ENCODE data around the gene CAMK1G.

DNA sequence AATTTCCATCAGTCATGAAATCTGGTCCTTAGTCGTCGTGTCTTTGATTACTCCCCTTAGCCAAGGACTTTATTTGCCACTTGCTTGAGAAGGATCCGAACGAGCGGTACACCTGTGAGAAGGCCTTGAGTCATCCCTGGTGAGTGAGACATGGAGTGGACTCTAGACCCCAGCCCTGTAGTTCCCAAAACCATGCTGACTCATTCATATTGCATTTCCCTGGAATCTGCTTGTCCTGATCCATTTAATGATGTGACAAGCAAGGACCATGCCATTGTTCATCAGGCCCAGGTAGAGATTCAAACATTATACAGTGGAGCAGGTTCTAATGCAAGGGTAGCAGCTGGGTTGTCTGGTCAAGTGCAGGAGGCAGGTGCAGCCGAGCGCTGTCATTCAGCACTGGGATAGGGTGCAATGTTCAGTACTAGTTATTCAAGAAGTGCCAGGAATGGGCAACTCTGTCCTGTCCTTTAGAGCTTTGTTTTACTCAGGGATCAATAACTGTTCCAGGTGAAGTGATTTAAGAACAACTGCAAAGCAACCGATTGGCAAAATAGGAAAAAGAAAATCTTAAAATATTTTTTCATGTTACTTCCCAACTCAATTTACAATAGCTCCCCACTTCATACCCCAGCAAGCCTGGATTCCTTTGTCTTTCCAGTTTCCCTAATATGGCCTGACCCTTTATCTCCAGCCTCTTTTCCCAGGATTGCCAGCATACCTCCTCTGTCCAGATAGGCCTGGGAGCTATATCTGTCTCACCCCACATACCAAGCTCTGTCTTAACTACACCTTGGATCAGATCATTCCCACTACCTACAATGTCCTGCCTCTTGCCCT, 26.5 kb downstream of the CAMK1G start:
- TF ChIP-seq EZH2 (IDR thresholded peaks at IDR 0.05; ENCODE audit: borderline replicate concordance, low read depth, low read length) (no peak), POLR2A (conservative IDR thresholded peaks at IDR 0.05) (no peak), GATA2 (CRISPR knock-in tag; IDR thresholded peaks at IDR 0.05) (no peak), TCF7L2 (IDR thresholded peaks at IDR 0.05; ENCODE audit: low read depth, low read length) (no peak)
- TF ChIP-seq, protein P1, sequence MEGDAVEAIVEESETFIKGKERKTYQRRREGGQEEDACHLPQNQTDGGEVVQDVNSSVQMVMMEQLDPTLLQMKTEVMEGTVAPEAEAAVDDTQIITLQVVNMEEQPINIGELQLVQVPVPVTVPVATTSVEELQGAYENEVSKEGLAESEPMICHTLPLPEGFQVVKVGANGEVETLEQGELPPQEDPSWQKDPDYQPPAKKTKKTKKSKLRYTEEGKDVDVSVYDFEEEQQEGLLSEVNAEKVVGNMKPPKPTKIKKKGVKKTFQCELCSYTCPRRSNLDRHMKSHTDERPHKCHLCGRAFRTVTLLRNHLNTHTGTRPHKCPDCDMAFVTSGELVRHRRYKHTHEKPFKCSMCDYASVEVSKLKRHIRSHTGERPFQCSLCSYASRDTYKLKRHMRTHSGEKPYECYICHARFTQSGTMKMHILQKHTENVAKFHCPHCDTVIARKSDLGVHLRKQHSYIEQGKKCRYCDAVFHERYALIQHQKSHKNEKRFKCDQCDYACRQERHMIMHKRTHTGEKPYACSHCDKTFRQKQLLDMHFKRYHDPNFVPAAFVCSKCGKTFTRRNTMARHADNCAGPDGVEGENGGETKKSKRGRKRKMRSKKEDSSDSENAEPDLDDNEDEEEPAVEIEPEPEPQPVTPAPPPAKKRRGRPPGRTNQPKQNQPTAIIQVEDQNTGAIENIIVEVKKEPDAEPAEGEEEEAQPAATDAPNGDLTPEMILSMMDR (IDR thresholded peaks at IDR 0.05 in 2 of 3, conservative IDR thresholded peaks at IDR 0.05 in 1 of 3; ENCODE audit: insufficient read depth in 2 of 3, low read depth in 1 of 3, low read length in 3 of 3) = no peak
